ENCODE results near the gene MACROD1.
A peak's percentile ranks its signal among the peaks of the same experiment; 100 is the strongest.
"Not testable (repeated sequence)": the region's sequence is repeated elsewhere in the genome, so short reads cannot be mapped to it uniquely, and the experiment has no call there.

Gene MACROD1

GRCh38 chr11:63991558-63991957 is 174.4 kb downstream of the MACROD1 start:
- no peak for DNase-seq

- no peak for DNase-seq
These were observed 178.9 kb downstream of the MACROD1 start for GRCh38 chr11:63986932-63987513.

- DNase-seq, result peak; percentile 95
These were observed 179.6 kb downstream of the MACROD1 start, which contains the start of gene OTUB1 for GRCh38 chr11:63986156-63986931. Gene OTUB1 (plus strand): TSS chr11:63986438. CDS start chr11:63986457, 19 bp downstream.

- no peak for DNase-seq
These were observed 180.1 kb downstream of the MACROD1 start for GRCh38 chr11:63985812-63986155.

GRCh38 chr11:63979426-63979825 is 186.5 kb downstream of the MACROD1 start:
- DNase-seq, result no peak

GRCh38 chr11:63978551-63979239 is 187.2 kb downstream of the MACROD1 start:
- DNase-seq, result no peak

- DNase-seq, result peak; percentile 99
These were observed 191.4 kb downstream of the MACROD1 start, which contains the start of gene COX8A for GRCh38 chr11:63974259-63975143. Gene COX8A (plus strand): TSS chr11:63974620. CDS start chr11:63974681, 61 bp downstream.

GRCh38 chr11:63973912-63974258 is 192.0 kb downstream of the MACROD1 start:
- DNase-seq, result not testable (repeated sequence)

- no peak for DNase-seq
These were observed 195.0 kb downstream of the MACROD1 start for GRCh38 chr11:63970902-63971301.

- no peak for DNase-seq
These were observed 196.5 kb downstream of the MACROD1 start for GRCh38 chr11:63969461-63969860.

GRCh38 chr11:63966444-63966843 is 199.5 kb downstream of the MACROD1 start:
- no peak for DNase-seq

- DNase-seq, result not testable (repeated sequence)
These were observed 202.0 kb downstream of the MACROD1 start for GRCh38 chr11:63963895-63964294.

- DNase-seq, result peak; percentile 12
These were observed 204.1 kb downstream of the MACROD1 start for GRCh38 chr11:63961608-63962412.

GRCh38 chr11:63958008-63958407 is 207.9 kb downstream of the MACROD1 start:
- DNase-seq, result no peak

GRCh38 chr11:63952570-63952969 is 213.3 kb downstream of the MACROD1 start:
- DNase-seq, result no peak

GRCh38 chr11:63951779-63952536 is 214.0 kb downstream of the MACROD1 start:
- DNase-seq, result no peak

All from NCI-H526 treated with DMSO at 0.1 percent for 48 hours (cell line).